ENCODE data around the gene PLA2G4D.

Gene PLA2G4D

GRCh38 chr15:42090781-42091180, 3.6 kb downstream of the PLA2G4D start:
- peak in 1 of 56 donors; percentile 10 for DNase-seq

- no peak for DNase-seq
Measured at GRCh38 chr15:42090370-42090769, 4.0 kb downstream of the PLA2G4D start.

- no peak for DNase-seq
Measured at GRCh38 chr15:42089942-42090341, 4.4 kb downstream of the PLA2G4D start.

GRCh38 chr15:42088801-42089640, 5.3 kb downstream of the PLA2G4D start:
- no peak for DNase-seq

DNA sequence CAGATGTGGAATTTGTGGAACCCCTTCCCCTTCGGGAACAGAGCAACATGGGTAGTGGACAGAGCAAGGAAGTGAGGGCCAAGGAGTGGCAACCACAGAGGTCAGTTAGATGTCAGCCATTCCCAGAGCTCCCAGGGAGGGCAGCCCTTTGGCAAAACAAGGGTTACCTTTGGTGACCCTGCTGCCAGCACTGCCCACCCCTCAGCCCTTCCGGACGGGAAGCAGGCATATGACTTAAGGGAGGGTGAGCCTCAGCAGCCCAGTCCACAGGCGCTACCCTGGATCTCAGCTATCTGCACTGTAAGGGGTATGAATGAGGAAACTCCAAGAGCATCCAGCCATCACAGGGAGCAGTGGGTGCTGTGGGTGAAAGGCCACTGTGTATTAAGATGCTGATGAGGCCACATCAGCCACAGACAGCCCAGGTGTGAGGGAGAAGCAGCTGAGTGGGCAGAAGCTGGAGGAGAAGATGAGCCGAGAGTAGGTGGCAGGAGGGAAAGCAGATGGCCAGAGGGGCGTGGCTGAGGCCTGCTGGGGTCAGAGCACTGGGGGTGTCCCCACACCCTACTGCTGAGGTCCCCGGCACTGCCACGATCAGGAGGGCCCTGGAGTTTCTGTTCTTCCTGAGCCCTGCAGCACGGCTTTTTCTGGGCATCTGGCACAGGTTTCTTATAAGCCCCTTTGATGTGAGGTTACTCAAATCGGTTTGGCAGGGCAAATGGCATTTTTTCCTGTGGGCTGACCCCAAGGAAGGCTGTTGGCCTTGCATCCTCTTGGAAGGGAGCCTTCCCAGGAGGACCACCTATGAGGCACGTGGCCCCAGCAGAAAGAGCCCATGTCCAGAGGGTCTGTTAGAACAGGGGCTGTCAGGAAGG, 6.2 kb downstream of the PLA2G4D start:
- DNase-seq: no peak

GRCh38 chr15:42087460-42087859, 6.9 kb downstream of the PLA2G4D start:
- DNase-seq: no peak

DNA sequence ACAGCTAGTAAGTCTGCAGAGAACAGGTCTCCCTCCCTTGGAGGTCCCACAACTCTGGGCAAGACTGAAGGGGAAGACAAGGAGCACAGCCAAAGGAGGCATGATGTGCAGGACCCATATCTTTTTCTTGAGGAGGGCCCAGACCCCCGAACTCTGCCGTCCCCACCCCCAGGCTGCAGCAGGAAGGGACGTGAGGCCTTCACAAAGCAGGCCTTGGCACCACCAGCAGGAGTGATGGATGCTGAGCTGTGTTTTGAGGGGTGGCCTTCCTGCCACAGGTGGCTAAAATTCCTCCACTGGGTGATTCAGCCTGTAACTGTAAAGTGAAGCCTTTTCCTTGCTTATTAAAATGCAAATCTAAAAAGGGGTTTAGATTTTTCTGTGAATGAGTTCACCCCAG, 8.6 kb downstream of the PLA2G4D start:
- no peak for DNase-seq

- DNase-seq: no peak
Measured at GRCh38 chr15:42085236-42085605, 9.1 kb downstream of the PLA2G4D start.

GRCh38 chr15:42084465-42085235, 9.7 kb downstream of the PLA2G4D start:
- DNase-seq: peak in 32 of 56 donors; percentile 12 to 65 (median 32)

GRCh38 chr15:42083916-42084315, 10.4 kb downstream of the PLA2G4D start:
- DNase-seq: no peak

DNA sequence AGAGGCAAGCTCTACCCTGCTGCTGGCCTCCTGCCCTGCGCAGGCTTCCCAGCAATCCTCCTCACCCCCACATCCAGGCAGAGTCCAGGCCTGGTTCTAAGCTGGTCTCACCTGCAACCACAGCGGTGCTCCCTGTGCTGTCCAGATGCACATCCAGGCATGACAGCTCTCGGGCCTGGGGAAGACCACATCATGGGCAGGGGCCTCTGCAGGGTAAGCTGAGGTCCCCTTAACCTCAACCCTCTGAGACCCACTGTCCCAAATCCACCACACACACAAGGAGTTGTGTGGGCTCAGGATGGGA, 10.8 kb downstream of the PLA2G4D start:
- DNase-seq: no peak

- no peak for DNase-seq
Measured at GRCh38 chr15:42082823-42083604, 11.3 kb downstream of the PLA2G4D start.

- DNase-seq: no peak
Measured at GRCh38 chr15:42082141-42082540, 12.2 kb downstream of the PLA2G4D start.

DNA sequence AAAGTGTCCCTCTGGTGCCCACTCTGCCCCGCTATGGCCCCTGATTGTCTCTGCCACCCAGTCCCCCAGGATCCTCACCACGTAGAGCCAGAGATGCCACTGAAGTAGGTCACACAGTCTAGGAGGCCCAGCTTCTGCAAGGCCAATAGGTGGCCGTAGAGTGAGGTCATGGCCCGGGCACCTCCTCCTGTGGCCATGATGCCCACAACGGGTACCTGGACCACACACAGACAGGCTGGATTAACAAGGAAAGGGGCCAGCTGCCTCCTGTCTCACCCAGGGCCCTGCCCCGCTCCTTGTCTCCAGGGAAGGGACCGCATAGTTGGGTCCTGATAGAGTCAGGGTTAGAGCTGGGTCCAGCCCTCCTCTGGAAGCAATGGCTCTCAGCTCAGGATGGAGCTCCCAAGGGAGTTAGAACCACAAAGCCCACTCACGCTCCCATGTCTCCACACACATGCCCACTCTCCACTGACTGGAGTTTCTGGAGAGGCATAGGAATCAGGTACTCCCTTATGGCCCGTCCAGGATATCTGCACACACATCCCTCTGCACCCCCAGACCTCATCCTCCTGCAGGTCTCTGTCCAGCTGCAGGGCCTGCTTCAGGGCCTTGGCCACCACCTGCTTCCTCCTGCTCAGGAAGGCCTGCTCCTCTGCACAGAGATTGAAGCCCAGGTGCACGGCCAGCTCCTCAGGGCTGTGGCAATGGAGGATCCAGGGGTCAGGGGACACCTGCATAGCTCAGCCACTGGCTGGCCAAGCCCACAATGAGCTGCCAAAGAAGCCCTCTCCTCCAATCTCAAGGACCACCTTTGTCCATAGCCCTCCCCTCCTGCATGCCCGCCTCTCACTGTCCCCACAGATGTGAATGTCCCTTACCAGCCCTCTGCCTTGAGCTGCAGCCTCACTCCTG, 13.2 kb downstream of the PLA2G4D start:
- DNase-seq: no peak

DNA sequence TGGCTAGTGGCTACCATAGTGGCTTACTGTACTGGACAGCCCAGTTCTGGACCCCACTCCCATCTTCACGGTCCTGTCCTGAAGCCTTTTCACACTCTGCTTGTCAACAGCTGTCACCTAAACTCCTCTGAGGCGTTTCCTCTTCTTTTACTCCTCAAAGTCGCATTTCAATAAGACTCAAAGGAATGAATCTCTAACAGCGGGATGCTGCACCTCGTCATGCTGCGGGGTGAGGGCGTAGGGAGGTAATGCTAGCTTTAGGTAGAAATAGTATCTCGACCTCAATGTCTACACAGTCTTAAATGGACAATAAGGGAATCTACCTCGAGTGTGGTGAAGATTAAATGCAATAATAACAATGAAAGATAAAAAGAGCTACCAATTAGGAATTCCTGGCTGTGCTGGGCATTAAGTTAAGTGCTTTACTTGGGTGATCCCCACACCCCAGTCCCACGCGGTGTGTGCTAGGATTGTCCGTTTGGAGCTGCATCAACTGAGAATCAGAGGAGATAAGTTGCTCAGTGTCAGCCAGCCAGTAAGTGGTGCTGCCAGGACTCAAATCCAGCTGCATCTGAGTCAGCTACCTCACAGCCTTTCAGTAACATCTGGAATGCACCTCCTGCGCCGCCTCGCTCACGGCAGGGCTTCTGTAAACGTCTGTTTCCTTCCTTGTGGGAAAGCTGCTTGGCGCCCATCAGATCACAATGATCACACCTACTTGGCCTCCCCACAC, 14.0 kb downstream of the PLA2G4D start:
- no peak for DNase-seq

- DNase-seq: peak in 1 of 56 donors; percentile 12
Measured at GRCh38 chr15:42079401-42079908, 14.9 kb downstream of the PLA2G4D start.

GRCh38 chr15:42078903-42079302, 15.5 kb downstream of the PLA2G4D start:
- no peak for DNase-seq

DNA sequence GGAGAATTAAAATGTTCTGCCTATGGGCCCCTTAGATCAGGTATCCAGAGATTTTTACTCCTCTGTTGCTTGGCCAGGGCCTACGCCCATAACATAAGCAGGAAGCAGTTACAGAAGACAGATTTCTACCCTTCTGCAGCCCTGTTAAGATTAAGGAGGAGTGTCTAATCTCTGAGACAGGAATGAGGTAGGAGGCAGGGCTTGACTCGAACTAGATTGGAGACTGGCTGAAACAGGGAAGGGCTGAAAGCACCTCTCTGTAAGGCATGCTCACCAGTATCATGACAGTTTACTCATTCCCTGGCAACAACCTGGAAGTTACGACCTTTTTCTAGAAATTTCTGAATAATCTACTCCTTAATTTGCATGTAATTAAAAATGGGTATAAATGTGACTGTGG, 16.7 kb downstream of the PLA2G4D start:
- DNase-seq: no peak

DNA sequence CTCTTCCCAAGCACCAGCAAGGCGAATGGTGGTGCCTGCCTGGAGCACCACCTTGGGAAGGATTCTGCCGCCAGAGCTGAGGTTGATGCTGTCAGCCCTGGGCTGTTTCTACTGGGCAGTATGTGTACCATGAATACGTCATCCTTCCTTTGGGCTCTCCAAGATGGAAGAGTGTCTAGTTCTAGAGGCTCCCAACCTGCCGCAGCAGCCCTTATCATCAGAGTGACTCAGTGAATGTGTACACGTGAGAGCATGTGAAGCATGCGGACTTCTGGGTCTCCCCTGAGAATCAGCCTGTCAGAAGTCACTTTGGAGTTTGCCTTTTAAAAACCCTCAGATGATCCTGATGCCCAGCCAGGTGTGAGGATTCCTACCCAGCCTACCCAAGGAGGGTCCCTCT, 20.9 kb downstream of the PLA2G4D start:
- no peak for DNase-seq

Measured in amygdala (tissue), 56 donors.